ENCODE measurements around the gene RAB40A.
"Not testable (repeated sequence)": the region's sequence is repeated elsewhere in the genome, so short reads cannot be mapped to it uniquely, and the experiment has no call there.

The RAB40A gene

DNA sequence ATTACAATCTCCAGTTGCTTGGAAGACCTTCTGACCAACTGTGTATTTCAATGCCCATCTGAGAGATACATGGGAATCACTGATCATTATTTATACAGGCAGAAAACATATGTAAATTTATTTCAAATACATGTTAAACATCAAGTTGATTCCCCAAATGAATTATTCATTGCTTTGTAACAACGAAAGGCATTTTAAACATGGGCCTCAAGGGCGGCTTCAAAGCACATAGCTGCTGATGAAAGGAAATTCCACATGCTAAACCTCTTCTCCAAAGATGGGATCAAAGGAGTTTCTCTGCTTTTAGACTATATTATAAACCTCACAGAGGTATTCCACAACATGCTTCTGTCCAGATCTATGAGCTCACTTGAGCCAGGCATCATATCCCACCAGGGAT lies 4.3 kb upstream of the RAB40A start:
- DNase-seq (ENCODE audit: low spot score) = no peak

DNA sequence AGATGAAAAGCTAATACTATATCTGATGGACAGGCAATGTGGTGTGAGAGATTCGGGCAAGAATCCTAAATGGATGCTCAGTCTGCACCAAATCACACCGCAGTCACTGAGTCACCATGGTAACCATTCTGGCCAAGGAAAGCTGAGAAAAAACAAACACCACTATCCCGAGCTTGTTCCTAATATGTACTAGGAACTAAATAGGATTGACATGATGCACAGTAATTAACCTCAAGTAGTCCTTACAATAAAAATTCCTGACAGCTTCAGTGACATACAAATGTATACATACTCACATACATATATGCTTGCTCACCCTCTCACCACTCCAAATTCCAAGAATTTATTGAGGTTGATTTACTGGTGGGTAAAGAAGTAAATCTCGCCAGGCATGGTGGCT lies 1.1 kb upstream of the RAB40A start:
- DNase-seq (ENCODE audit: low spot score) = no peak

- DNase-seq (ENCODE audit: low spot score) = no peak
Measured at GRCh38 chrX:103518571-103518970, 718 bp downstream of the RAB40A start.

- no peak for DNase-seq (ENCODE audit: low spot score)
Measured at GRCh38 chrX:103517246-103517645, 2.0 kb downstream of the RAB40A start.

GRCh38 chrX:103513476-103514108 lies 5.7 kb downstream of the RAB40A start:
- DNase-seq (ENCODE audit: low spot score) = no peak

DNA sequence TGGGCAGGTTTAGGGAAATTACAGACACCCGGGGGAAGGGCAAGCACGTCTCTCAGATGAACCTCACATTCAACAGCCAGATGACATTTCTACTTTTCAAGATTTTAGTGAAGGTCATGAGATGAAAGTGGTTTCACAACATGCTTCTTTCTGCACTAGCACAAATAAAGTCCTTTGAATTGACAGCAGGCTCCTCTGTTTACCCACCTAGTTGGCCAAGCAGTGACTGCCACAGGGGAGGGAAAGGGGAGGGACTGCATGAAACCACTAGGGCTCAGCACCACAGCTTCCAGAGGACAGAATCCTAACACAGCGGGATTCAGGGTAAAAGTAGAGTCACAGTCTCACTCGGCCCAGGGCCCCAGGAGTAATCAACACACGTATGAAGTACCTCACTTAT lies 6.2 kb downstream of the RAB40A start:
- DNase-seq (ENCODE audit: low spot score) = no peak

GRCh38 chrX:103510031-103510430 lies 9.3 kb downstream of the RAB40A start:
- no peak for DNase-seq (ENCODE audit: low spot score)

GRCh38 chrX:103503853-103504207 lies 15.5 kb downstream of the RAB40A start:
- no peak for DNase-seq (ENCODE audit: low spot score)

DNA sequence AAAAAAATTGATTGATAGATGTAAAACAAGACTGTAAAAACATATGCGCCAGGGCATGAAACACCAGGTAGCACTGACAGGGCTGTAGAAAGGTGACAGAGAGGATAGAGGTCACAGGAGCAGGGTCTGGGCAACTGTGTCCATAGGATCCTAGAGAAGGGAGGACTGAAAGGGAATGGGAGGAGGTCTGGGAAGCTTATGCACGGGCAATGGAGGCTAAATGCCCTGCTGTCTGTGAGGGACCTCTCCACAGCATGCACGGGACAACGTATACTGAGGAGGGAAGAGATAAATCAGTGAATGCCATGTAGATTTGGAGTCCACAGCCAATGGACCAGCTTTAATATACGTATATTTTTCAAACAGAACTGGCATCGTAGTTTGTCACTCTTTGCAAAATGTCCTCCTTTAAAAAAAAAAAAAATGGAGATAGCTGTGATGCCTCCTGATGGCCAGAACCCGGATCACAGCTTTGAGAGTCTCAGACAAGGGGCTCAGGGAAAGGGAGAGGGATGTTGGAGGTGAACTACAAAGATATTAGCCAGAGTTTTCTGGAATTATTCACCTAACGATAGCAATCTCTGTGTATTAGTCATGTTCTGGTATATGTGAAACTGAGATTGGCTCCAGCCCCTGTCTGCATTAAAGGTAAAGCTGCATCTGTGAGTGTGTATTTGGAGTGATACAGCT lies 16.0 kb downstream of the RAB40A start:
- no peak for DNase-seq (ENCODE audit: low spot score)

DNA sequence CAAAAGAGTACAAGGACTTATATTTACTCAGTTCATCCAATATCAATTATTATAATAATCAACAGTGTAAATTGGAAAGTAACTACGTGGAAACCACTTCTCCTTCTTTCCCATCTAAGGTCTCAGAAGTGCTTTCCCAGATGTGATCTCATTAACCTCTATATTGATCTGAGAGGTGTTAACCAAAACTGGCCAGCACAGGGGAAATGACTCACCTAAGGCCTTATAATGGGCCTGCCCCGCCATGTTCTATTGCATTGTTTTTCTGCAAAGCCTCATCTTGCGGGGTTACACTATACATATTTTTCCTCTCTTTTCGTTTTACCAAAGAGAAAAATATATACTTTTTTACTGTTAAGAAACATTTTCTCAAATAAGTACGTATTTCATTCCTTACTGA lies 20.5 kb downstream of the RAB40A start:
- no peak for DNase-seq (ENCODE audit: low spot score)

DNA sequence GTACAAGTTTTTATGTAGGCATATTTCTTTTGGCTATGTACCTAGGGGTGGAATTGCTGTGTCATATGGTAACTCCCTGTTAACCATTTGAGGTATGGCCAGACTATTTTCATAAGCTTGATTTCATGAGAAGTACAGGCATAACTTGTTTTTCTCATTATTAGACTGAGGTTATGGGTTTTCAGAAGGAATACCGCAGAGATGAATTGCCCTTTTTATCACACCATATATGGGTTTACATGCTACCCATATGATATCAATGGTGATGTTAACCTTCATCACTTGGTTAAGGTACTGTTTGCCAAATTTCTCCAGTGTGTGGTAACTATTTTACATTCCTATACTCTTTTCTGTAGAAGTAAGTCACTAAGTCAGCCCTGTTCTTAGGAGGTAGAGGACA lies 23.5 kb downstream of the RAB40A start:
- no peak for DNase-seq (ENCODE audit: low spot score)

GRCh38 chrX:103493578-103493977 lies 25.7 kb downstream of the RAB40A start:
- not testable (repeated sequence) for DNase-seq (ENCODE audit: low spot score)

DNA sequence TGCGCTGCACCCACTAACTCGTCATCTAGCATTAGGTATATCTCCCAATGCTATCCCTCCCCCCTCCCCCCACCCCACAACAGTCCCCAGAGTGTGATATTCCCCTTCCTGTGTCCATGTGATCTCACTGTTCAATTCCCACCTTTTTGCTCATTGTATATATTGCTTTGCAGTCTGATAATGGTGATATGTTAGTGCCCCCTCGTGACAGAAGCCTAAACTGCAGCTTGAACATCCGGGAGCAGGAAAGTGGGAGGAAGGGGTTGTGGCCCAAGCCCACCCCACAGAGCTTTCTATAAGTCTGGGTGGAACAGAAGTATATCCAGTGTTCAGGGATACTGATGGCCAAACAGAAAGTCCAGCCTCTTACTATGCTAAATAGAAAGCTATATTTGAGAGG lies 29.6 kb downstream of the RAB40A start:
- peak; percentile 12 for DNase-seq (ENCODE audit: low spot score)

GRCh38 chrX:103488794-103489193 lies 30.5 kb downstream of the RAB40A start:
- no peak for DNase-seq (ENCODE audit: low spot score)

GRCh38 chrX:103488332-103488731 lies 31.0 kb downstream of the RAB40A start:
- no peak for DNase-seq (ENCODE audit: low spot score)

- no peak for DNase-seq (ENCODE audit: low spot score)
Measured at GRCh38 chrX:103483720-103484119, 35.6 kb downstream of the RAB40A start.

- DNase-seq (ENCODE audit: low spot score) = peak; percentile 71
Measured at GRCh38 chrX:103480526-103480925, 38.8 kb downstream of the RAB40A start.

- DNase-seq (ENCODE audit: low spot score) = no peak
Measured at GRCh38 chrX:103477496-103477895, 41.8 kb downstream of the RAB40A start.

- DNase-seq (ENCODE audit: low spot score) = no peak
Measured at GRCh38 chrX:103475381-103475780, 43.9 kb downstream of the RAB40A start.

DNA sequence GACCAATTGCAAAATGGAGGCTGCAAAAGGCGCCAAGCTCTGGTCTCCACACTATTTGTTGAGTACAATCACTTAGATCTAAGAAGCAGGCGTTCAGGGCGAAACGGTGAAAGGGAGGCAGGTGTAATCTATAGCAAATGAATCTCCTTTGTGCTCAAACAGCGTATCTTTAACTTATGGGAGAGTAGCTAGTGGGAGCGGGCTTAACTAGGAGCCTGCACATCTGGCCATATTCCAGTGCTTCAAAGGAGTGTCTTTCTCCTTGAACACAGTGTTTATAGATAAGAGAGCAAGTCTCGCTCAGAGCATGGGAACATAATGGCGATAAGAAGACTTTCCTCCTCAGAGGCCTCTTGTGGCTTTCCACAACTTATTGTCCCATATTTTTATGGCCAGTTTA lies 49.3 kb downstream of the RAB40A start:
- not testable (repeated sequence) for DNase-seq (ENCODE audit: low spot score)

DNA sequence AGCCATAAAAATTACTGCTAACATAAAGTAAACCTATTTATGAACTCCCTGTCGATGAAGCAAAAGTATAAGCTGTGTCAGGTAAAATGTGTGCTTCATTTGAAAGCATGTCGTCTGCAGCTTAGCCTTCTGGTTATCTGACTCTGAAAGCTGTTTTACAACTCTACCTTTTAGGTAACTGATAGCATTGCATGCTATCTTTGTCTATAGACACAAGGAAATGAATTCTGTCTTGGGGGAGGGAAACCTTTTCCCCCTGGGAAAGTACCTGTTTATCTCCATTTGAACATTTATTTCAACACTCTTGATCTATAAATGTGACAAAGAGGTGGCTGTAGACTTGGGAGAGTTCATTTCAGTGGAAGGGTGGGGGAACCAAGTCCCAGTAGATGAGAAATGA lies 51.4 kb downstream of the RAB40A start:
- no peak for DNase-seq (ENCODE audit: low spot score)

DNA sequence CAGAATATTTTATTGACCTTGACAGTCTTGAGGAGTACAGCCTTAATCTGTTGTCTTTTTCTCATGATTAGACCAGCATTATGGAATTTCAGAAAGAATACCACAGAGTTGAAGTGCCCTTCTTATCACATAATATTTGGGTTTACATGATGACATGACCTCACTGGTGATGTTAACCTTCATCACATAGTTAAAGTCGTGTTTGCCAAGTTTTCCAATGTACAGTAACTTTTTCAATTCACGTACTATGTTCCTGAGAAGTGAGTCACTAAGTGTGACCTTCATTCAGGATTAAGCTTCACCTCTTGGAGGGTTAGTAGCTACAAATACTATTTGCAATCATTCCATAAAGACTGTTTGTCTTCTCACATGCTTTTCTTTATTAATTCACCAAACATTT lies 52.1 kb downstream of the RAB40A start:
- no peak for DNase-seq (ENCODE audit: low spot score)

DNA sequence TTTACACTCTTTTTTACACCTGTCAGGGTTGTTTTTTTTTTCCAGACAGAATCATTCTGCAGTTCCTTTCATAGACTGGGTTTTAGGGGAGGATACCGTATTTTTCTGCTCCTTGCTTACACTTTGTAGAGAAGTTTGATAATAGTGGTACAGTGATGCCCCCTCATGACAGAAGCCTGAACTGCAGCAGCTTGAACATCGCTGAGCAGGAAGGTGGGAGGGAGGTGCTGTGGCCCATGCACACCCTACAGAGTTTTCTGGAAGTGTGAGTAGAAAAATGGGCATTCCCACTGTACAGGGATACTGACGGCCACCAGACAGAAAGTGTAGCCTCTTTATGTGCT lies 54.5 kb downstream of the RAB40A start:
- DNase-seq (ENCODE audit: low spot score) = peak; percentile 85

DNA sequence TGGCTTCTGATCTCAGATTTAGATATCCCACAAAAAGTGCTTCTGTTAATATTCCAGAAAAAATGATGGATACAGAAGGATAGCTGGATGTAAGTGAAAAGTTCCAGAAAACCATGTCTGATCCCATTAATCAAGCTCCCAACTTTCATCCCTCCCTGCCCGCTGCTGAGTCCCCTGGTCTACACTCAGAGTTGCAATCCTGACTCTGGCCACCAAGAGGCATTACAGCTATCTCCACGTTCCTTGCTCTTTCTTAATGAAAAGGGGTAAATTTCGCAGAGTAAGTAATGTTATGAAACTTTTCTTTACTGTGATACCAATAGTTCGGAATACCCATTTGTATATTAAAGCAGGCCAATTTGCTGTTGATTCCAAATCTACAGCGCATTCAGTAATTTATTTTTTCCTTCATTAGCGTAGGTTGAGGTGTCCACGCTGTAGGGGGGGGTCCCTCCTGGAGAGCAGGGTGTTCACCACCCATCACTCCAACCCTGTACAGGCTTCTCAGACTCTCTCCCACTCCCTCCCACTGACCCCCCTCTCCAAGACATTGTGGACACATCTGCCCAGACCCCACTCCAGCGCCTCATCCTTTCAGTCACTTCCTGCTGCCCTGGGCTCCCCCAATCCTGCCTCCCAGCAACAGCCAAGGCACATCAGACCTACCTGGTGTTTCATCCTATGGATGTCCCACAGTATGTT lies 55.1 kb downstream of the RAB40A start:
- peak; percentile 49 for DNase-seq (ENCODE audit: low spot score)
